NOMO-1 (cell line): ENCODE results near the gene CDH4.

Experiments used
- DNase-seq, 2 experiments: peaks; one replicate each; lab custom pipeline; 2025; ENCODE audit not compliant: unreplicated experiment in 2 of 2; lab: John Stamatoyannopoulos, UW

CDH4 gene

DNA sequence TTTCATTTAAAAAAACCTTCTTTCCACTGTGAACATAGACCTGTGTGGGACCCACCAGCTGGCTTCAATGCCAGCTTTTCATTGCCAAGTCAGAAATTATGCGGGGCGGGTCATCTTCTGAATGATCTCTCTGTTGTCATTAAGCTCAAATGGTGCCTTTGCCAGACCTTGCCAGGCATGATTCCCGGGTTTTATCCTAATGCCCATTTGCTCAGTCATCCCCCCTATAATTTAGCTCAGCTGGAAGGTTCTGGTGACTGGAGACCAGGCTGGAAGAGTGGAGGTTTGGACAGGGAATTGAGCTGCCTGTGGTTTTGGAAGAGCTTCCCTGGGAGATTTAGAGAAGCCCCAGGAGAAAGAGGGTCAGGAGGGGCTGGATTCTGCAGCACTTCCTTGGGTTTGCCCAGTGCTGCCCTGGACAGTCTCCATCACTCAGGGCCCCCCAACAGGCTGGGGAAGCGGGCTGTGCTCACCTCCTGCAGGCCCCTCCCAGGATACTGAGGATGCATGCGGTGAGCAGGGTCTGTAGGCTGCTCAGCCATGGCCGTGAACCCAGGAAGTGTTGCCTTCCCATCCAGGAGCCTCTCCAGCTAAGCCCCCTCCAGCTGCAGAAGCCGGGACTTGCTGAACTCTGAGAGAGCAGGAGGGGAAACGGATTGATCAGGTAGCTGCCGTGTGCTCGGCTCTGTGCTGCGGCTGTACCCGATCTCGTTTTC lies 273.0 kb downstream of the CDH4 start:
- no peak for DNase-seq

DNA sequence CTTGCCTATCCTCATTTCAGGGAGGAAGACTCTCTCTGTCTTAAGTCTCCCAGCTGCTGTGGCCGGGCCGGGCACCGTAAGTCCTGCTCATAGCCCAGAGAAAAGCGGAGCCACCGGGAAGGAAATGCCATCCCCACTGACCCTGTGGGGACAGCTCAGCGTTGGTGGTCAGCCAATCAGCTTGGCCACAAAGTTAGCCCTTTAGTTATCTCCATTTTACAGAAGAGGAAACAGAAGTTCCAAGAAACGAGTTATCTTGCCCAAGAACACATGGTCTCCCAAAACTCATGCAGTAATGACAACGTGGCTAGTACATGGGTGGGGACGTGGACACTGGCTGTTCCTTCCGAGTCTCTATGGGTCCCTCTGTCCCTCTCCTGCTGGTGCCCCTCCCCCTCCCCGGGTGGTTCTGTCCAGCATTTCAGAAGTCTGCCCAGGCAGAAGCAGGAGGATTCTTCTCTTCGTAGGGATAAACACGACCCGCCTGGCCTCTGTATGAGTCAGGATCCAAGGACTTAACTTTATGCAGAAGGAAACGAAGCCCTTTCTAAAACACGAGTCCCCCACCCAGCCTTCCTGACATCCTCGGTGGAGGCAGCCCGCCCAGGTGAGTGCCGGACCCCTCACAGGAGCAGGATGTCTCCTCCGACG lies 273.8 kb downstream of the CDH4 start:
- DNase-seq = no peak

DNA sequence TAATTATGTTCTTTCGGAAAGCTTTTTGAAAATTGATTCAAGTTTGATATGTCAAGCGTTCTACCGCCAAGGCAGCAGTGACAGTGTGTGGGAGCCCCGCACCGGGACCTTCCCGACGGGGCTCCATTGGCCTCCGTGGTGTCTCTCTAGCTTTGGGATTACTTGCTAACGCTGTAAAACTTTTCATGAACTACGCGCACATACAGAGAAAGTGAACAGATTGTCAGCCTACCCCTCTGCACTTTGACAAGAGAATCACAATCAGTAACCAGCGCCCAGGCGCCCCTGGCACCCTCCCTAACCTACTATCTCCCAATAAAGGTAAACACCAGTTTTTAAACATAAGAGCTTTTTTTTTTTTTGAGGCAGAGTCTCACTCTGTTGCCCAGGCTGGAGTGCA lies 274.8 kb downstream of the CDH4 start:
- DNase-seq = no peak

DNA sequence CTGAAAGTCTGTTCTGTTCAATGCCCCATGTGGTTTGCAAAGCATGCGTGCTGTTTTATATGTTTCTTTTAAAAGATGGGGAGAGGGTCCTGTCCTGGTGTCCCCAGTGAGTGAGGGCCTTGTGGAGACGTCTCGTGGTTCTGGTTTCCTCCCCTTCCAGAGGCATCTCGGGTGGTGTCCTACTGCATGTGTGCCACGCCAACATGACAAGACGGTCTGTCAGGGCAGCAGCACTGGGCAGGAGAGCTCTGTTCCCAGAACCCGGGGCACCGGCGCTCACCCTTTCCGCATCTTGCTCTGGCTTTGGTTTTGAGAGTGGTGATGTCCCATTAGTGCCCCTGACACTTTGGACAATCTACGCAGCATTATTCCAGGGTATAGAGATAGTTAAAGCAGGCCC lies 275.6 kb downstream of the CDH4 start:
- no peak for DNase-seq

DNA sequence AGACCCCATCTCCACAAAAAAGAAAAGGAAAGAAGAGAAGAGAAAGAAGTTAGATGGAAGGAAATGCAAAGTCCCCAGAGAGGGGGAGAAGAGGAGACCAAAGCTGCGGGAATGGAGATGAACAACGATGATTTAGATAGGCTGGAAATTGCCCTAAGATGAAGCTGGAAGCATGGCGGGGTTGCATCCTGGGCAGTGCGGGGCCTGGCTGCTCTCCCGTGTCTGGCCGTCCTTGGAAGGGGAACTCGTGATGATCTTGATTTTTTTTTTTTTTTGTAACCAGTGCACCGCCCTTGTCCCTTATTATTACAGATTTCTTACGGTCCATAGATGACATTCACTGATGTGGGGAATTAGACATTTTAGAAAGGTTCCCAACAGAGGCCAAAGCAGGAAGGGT lies 276.5 kb downstream of the CDH4 start:
- DNase-seq = no peak

DNA sequence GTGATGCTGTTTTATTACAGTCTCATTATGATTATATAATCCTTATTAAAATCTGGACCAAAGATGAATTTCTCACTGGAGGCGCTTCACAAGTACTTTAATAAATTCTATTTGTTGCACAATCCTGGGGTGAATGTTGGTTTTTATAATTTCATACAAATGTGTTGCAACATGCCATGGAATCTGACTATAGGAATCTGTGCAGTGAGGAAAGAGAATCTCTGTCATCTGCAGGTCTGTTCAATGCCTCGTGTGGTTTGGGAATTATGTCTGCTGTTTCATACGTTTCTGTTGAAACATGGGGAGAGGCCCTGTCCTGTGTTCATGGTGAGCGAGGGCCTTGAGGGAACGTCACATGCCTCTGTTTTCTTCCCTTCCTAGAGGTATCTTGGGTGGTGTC lies 277.3 kb downstream of the CDH4 start:
- DNase-seq = no peak

DNA sequence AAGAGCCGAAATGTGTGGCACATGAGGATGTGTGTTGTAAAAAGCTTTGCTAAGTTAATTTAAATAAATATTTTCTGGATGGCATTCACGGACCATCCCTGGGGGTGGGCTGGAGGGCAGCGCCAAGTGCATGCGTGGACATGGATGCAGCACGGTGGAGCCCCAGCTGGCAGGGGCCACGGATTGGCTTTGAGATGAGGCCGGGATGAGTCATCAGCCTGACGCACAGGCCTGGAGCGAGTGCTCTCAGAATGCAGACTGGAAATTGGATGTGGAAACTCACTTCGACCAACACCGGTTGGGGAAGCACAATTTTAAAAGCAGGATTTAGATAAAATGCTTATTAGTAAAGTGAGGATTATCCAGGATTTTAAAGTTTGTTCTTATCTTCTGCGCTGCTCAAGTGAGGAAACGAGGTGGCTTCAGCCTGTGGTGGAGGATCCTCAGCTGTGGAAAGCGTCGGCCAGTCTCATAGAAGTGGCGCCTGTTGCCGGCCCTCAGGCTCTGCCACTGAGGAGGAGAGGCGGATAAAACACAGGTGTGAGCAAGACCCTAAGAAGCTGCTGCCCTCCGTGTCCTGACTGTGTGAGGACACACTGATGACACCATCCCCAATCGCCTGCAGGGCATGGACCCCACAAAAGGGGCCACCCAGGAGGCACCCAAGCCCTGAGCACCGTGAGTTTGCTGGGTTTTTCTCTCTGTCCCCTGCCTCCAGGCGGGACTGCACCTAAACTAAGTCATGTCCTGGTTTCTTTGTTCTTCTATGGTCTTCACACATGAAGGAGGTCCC lies 279.7 kb downstream of the CDH4 start:
- no peak for DNase-seq

DNA sequence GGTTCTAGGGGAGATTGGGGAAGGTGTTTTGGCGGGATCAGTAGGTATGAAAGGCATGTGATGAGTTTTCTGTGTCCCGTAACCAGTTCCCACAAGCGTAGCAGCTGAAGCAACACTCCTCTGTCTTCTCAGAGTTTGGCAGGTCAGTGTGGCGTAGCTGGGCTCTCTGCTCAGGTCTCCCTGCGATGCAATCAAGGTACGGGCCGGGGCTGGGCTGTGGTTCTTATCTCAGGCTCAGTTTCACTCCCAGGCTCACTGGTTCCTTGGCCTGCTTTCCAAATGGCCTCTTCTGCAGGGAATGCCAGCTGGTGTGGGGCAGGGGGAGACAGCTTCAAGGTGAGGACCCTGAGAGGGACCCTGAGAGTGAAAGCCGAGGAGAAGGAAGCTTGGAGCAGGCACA lies 280.7 kb downstream of the CDH4 start:
- no peak for DNase-seq

DNA sequence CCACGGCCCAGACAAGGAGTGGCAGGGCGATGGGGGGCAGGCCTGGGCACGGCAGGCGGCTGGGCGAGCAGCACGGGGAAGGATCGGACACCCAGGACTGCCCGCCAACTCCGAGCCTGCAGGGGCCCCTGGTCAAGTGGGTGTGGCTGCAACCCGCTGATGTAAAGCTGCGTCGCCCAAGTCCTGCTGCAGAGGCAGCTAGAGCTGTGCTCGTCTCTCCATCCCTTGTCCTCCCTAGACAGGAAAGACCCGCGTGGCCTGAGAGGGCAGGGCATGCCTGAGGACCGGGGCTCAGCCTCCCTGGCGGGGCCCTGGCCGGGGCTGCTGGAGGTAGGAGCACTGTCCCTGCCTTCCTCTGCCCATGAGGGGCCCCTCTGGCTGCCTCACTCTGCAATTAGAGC lies 281.2 kb downstream of the CDH4 start:
- no peak for DNase-seq

DNA sequence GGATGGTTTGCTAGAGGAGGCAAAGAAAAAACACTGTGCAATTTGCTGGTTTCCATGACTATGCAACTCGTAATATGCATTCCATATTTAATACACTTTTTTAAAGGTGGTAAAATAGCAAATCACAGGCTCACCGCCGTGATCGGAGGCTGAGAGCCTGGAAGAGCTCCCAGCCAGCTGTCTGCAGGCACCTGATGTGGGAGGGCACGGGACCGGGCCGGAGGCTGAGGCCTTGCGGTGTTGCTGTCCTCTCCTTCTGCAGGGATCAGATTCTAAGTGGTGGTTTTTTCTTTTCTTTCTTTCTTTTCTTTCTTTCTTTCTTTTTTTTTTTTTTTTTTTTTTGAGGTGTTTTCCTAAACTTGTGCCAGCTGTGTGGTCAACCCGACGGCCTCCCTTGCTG lies 282.3 kb downstream of the CDH4 start:
- no peak for DNase-seq

DNA sequence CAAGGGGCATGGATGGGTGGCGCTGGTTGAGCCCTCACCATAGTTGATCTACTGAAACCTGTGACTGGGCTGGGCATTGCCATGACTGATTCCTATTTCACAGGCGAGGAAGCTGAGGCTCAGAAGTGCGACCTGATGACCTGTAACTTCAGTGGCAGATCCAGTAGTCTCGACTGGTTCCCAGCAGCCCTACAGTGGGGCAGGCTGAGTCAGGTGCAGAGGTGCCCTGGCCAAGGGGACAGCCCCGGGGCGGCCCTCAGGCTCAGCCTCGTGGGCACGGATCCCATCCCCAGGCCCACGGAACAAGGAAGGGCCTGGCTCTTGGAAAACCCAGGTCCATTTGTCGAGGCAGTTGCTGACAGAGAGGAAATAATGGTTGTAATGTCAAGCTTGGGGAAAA lies 283.0 kb downstream of the CDH4 start:
- no peak for DNase-seq

DNA sequence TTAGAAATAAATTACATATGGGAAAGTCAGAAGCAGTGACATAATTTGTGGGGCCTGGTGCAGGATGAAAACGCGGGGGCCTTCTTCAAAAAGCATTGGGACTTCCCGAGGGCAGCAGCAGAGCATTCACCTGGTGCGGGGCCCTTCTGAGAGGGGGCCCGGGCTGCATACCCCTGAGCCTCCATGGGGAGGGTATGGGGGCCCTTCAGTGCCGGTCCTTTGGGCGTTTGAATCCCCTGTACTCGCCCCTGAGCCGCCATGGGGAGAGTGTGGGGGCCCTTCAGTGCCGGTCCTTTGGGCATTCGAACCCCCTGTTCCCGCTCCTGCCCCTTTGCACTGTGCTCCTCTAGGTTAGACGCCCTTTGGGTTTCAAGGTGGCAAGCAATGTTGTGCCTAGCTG lies 283.5 kb downstream of the CDH4 start:
- DNase-seq = no peak

DNA sequence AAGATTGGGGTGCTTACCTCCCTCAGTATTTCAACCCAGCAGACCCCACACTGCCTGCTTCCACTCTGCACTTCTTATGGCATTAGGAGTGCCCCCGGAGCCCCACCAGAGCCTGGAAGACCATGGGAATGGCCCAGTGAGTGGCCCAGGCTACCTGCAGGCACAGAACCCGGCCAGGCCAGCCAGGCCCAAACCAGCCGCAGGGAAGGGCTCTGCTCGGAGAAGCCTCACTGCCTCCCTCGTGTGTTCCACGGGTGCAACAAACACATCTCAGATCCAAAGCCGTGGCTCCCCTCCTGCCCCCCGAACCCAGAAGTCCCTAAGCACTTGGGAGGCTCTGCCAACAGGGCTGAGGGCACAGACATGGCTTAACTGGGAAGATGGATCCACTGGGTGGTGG lies 283.9 kb downstream of the CDH4 start:
- DNase-seq = no peak

DNA sequence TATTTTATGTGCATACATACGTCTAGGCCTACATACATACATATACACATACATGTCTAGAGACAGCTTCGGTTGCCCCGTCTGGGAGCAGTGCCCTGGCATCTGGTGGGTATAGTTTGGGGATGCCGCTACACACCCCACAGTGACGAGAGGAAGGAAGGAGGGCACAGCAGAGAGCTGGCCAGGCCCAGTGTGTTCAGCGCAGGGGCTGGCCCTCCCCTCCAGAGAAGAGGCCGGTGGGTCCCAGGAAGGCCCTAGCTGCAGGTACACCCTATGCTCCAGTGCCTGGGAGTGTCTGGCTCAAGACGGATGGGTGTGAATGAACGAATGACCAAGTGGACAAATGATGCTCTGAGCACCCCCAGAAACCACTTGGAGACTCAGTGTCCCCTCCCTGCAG lies 284.6 kb downstream of the CDH4 start:
- no peak for DNase-seq

DNA sequence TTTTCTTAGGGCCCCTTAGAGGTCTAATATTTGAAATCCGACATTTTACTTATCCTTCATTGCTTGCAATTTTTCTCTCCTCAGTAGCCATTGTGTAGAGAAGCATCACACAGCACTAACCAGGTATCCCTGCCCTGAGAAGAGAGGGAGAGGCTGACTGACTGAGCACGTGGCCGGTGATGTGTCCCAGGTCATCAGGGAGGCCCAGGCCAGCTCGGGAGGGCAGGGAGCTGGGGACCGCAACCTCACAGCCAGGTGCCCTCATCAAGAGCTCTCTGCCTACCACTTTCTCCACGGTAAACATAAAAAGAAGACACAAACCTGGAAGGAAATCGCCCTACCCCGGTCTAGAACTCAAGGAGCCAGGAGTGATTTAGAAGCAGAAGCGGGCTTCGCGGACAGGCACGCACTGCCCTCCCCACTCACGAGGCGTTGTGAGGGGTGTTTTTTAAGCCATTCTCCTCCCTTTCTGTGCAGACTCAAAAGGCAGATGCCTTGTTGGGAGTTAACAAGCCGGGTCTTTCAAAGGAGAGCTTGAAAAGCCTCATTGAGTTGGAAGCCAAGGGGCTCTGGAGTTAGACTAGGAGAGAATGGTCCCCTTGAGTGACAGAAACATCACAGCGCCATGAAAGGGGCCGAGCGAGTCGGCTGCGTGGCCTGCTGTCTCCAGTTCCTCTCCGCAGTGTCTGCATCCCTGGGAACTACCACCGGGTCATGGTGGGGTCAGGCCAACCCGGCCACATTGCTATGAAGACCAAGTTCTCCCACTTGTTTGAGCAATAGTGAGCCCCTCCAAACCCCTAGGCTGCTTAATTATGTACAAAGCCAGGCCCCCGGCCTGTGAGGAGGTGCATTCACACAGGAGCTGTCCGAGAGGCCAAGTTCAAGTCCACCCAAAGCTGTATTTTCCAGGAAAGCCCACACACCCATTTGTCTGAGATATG lies 285.4 kb downstream of the CDH4 start:
- DNase-seq = no peak

DNA sequence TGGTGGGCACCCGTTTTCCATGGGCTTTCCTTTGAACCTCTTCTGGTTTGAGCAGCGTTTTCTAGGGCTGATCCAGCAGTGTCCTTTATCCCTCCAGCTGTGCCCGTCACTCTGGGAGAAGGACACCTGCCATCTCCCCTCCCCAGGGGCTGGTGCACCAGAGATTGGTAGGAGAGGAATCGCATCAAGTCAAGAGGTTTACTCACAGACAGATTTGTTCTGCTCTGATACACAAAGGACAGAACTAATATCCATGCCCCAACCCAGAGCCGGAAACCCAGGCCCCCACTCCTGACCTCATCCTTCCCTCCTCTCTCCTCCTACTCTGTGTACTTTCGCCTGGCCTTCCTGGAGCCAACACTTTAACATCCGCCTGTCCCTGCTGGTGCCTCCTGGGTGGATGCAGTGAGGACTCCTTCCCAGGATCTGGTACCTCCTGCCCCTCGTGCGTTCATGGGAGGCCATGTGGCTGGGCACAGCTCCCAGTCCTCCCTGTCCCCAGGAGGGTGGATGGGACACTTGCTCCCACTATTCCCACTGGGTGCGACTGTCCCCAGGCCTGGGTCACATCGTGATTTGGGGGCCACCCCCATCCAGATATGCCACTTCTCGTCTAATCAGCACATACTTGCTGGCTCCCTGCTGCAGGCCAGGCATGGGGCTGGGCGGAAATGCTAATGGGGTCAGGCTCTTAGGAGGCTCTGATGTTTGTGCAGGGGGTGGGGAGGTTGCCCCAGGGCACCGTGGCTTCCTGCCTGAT lies 286.3 kb downstream of the CDH4 start:
- DNase-seq = no peak

DNA sequence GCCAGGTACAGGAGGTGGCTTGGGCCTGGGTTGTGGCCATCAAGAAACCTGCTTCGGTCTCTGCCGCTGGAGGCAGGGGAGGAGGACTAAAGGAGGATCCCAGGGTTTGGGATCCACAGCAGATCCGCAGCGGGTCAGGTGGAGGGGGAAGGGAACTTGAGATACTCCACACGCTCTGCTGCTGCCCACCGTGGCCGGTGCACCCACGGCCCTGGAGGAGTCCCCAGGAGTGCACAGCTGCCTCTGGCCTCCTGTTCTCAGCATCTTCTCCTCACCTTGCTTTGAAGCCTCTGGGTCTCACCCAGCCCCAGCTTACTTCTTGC lies 286.8 kb downstream of the CDH4 start:
- DNase-seq = no peak

DNA sequence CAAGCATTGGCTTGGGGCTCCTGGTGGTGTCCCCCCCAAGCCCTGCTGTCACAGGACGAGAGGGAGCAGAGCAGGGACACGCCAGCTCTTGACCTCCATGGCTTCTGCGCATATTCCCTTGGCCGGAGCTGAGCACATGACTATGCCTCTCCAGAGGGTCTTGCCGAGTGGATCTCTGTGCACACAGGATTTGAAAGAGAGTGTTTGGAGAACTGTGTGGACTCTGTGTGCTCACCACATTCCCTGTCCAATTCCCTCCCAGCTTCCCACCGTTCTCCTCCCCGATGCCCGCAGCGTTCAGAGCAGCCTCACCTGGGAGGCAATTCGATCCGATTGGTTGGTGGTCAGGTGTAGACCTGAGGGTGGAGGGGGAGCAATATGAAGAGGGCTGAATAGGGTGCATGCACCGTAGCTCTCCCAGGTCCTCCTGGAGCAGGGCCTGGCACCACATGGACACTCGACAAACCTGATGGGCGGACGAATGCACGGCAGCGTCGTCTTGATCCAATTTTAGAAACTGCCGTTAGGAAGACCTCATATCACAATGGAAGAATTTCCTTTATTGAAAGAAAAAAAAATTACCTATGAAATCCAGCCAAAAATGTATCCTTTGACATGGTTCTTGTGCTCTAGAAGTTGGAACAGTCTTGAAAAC lies 287.8 kb downstream of the CDH4 start:
- no peak for DNase-seq

DNA sequence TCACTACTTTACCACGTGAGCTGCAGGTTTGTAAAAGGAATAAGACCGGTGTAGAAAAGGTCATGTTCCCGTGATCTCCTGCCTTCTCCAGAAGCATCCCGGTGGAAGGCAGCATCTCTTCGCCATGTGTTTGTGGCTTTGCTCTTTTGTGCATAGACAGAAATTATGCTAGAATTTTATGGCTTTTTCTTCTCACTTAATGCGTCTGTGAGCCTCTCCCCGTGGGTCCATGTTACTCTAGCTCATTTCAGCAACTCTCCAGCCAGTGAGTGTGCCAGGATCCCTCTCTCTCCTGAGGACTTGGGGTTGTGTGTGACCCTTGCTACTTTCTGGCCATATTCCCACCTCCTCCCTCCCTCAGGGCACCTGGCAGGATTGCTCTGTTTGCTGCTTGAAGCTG lies 289.5 kb downstream of the CDH4 start:
- DNase-seq = no peak

DNA sequence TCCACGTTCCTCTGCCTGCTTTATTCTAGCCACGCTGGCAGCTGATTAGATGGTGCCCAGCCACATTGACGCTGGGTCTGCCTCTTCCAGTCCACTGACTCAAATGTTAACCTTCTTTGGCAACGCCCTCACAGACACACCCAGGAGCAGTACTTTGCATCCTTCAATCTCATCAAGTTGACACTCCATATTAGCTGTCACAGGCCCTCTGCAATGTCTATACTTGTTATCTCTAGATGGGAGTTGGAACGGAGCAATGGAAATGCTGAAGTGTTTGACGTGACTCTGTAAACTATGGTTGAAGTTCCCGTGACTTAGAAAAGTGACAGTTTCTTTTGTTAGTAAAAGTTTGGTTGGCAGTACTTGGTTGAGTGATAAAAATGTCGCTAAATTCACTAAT lies 291.0 kb downstream of the CDH4 start:
- no peak for DNase-seq
